ENCODE results near the gene APBA2.

APBA2 gene

GRCh38 chr15:28948036-28948435, 62.3 kb downstream of the APBA2 start:
- no peaks in the 10 kb centered on the region for H3K36me3 ChIP-seq (ENCODE audit: low read depth)
- H3K27ac ChIP-seq (ENCODE audit: poor library complexity, severe bottlenecking): no peak overlapping the region
- TF ChIP-seq CTCF (IDR thresholded peaks at IDR 0.05; ENCODE audit: poor library complexity, severe bottlenecking): no peak
- no peaks in the 10 kb centered on the region for H3K4me1 ChIP-seq (ENCODE audit: insufficient read depth, poor library complexity, severe bottlenecking)
- ATAC-seq (ENCODE audit: low read depth) (no peak), DNase-seq (ENCODE audit: low spot score) (no peak)
- H3K27me3 ChIP-seq (ENCODE audit: insufficient read depth, poor library complexity, severe bottlenecking): no peaks in the 10 kb centered on the region
- no peaks in the 10 kb centered on the region for H3K9me3 ChIP-seq (ENCODE audit: severe bottlenecking)
- no peak overlapping the region for H3K4me3 ChIP-seq (ENCODE audit: severe bottlenecking)

- peaks cover 5% of the 10 kb centered on the region for H3K4me1 ChIP-seq (ENCODE audit: insufficient read depth, poor library complexity, severe bottlenecking)
- H3K9me3 ChIP-seq (ENCODE audit: severe bottlenecking): no peaks in the 10 kb centered on the region
- H3K4me3 ChIP-seq (ENCODE audit: severe bottlenecking): no peak overlapping the region
- DNase-seq (ENCODE audit: low spot score): no peak
- H3K36me3 ChIP-seq (ENCODE audit: low read depth): no peaks in the 10 kb centered on the region
- H3K27me3 ChIP-seq (ENCODE audit: insufficient read depth, poor library complexity, severe bottlenecking): no peaks in the 10 kb centered on the region
- no peak overlapping the region for H3K27ac ChIP-seq (ENCODE audit: poor library complexity, severe bottlenecking)
- no peak for ATAC-seq (ENCODE audit: low read depth)
- TF ChIP-seq CTCF (IDR thresholded peaks at IDR 0.05; ENCODE audit: poor library complexity, severe bottlenecking): no peak
Measured at GRCh38 chr15:28950916-28951315, 65.1 kb downstream of the APBA2 start.

GRCh38 chr15:28952666-28953491, 67.1 kb downstream of the APBA2 start:
- Histone ChIP-seq H3K27me3 (ENCODE audit: insufficient read depth, poor library complexity, severe bottlenecking) (no peaks in the 10 kb centered on the region), H3K27ac (ENCODE audit: poor library complexity, severe bottlenecking) (no peak overlapping the region), H3K4me3 (ENCODE audit: severe bottlenecking) (no peak overlapping the region), H3K4me1 (ENCODE audit: insufficient read depth, poor library complexity, severe bottlenecking) (peaks cover 5% of the 10 kb centered on the region), H3K36me3 (ENCODE audit: low read depth) (no peaks in the 10 kb centered on the region), H3K9me3 (ENCODE audit: severe bottlenecking) (no peaks in the 10 kb centered on the region)
- TF ChIP-seq CTCF (IDR thresholded peaks at IDR 0.05; ENCODE audit: poor library complexity, severe bottlenecking): no peak
- ATAC-seq (ENCODE audit: low read depth) (no peak), DNase-seq (ENCODE audit: low spot score) (no peak)

GRCh38 chr15:28953573-28954195, 67.9 kb downstream of the APBA2 start:
- TF ChIP-seq CTCF (IDR thresholded peaks at IDR 0.05; ENCODE audit: poor library complexity, severe bottlenecking): no peak
- Histone ChIP-seq H3K4me1 (ENCODE audit: insufficient read depth, poor library complexity, severe bottlenecking) (peaks cover 5% of the 10 kb centered on the region), H3K27ac (ENCODE audit: poor library complexity, severe bottlenecking) (no peak overlapping the region), H3K4me3 (ENCODE audit: severe bottlenecking) (no peak overlapping the region), H3K9me3 (ENCODE audit: severe bottlenecking) (no peaks in the 10 kb centered on the region), H3K27me3 (ENCODE audit: insufficient read depth, poor library complexity, severe bottlenecking) (no peaks in the 10 kb centered on the region), H3K36me3 (ENCODE audit: low read depth) (no peaks in the 10 kb centered on the region)
- DNase-seq (ENCODE audit: low spot score): no peak
- ATAC-seq (ENCODE audit: low read depth): no peak
